Smooth muscle cell (in vitro differentiated cells): ENCODE measurements around the gene TSPAN16. TPM values are rescaled to one million over a fixed set of nuclear protein-coding genes. Genes with fewer than 3 reads are reported as not detected.

ENCODE experiments used
- DNase-seq: peaks from one replicate; lab custom pipeline; 2025; ENCODE audit not compliant: unreplicated experiment; lab: John Stamatoyannopoulos, UW
- H2AFZ ChIP-seq: fragments of 200-600 bp; sonication (generic); 2 replicates; pipeline ENCODE4 v1.6.0; 2016; ENCODE audit warnings: antibody characterized with exemption, low read depth, mild to moderate bottlenecking
- H3F3A ChIP-seq: fragments of 200-600 bp; sonication (generic); 2 replicates; pipeline ENCODE4 v1.6.0; 2017; ENCODE audit warnings: antibody characterized with exemption, low read depth
- H3K27ac ChIP-seq: fragments of 200-600 bp; sonication (generic); 2 replicates; pipeline ENCODE4 v1.5.1; 2016; ENCODE audit warnings: low read depth, mild to moderate bottlenecking
- H3K27me3 ChIP-seq: fragments of 200-600 bp; sonication (generic); 2 replicates; pipeline ENCODE4 v1.6.1; 2016; ENCODE audit warnings: low read depth, mild to moderate bottlenecking
- H3K36me3 ChIP-seq: fragments of 200-600 bp; sonication (generic); 2 replicates; pipeline ENCODE4 v1.5.1; 2016; ENCODE audit warnings: low read depth
- H3K4me1 ChIP-seq: fragments of 200-600 bp; sonication (generic); 2 replicates; pipeline ENCODE4 v1.5.1; 2016; ENCODE audit warnings: low read depth
- H3K4me2 ChIP-seq: fragments of 200-600 bp; sonication (generic); 2 replicates; pipeline ENCODE4 v1.6.0; 2016; ENCODE audit warnings: mild to moderate bottlenecking
- H3K4me3 ChIP-seq: fragments of 200-600 bp; sonication (generic); 2 replicates; pipeline ENCODE4 v1.5.1; 2016; ENCODE audit warnings: mild to moderate bottlenecking
- H3K79me2 ChIP-seq: fragments of 200-600 bp; sonication (generic); 2 replicates; pipeline ENCODE4 v1.6.0; 2016; ENCODE audit warnings: low read depth, mild to moderate bottlenecking
- H3K9ac ChIP-seq: fragments of 200-600 bp; sonication (generic); 2 replicates; pipeline ENCODE4 v1.6.0; 2016; ENCODE audit warnings: low read depth
- H3K9me3 ChIP-seq: fragments of 200-600 bp; sonication (generic); replicated peaks from 2 replicates; pipeline ENCODE4 v1.5.1; 2016; ENCODE audit warnings: low read depth
- H4K20me1 ChIP-seq: fragments of 200-600 bp; sonication (generic); 2 replicates; pipeline ENCODE4 v1.6.0; 2016; ENCODE audit warnings: low read depth
- WGBS: methylation state at CpG from one replicate; pipeline ENCODE4 v1.1.7; 2016; ENCODE audit warnings: low lambda C conversion rate; 5-methylcytosine and 5-hydroxymethylcytosine counted together
- polyA plus RNA-seq: library from polyadenylated mRNA; unstranded; fragments of >200 nt; fragmentation: Nextera tagmentation; extraction: Ambion mirVana; gene quantifications from 2 replicates; pipeline ENCODE4 v1.2.1, GENCODE V29; 2016
- total RNA-seq: library from RNA; depleted of rRNA; stranded (reverse); fragments of >200 nt; gene quantifications from 2 replicates; pipeline ENCODE4 v1.2.3, GENCODE V29; 2014
- TF ChIP-seq, protein P1 (sequence below): fragments of 200-600 bp; sonication (generic); IDR thresholded peaks from 2 replicates; pipeline ENCODE4 v1.5.1; 2017; ENCODE audit warnings: borderline replicate concordance, mild to moderate bottlenecking, antibody characterized with exemption; ENCODE audit not compliant: insufficient read depth, poor library complexity, severe bottlenecking

TSPAN16 gene
- total and polyA plus RNA-seq, 2 experiments from 2014 or later = not detected

DNA sequence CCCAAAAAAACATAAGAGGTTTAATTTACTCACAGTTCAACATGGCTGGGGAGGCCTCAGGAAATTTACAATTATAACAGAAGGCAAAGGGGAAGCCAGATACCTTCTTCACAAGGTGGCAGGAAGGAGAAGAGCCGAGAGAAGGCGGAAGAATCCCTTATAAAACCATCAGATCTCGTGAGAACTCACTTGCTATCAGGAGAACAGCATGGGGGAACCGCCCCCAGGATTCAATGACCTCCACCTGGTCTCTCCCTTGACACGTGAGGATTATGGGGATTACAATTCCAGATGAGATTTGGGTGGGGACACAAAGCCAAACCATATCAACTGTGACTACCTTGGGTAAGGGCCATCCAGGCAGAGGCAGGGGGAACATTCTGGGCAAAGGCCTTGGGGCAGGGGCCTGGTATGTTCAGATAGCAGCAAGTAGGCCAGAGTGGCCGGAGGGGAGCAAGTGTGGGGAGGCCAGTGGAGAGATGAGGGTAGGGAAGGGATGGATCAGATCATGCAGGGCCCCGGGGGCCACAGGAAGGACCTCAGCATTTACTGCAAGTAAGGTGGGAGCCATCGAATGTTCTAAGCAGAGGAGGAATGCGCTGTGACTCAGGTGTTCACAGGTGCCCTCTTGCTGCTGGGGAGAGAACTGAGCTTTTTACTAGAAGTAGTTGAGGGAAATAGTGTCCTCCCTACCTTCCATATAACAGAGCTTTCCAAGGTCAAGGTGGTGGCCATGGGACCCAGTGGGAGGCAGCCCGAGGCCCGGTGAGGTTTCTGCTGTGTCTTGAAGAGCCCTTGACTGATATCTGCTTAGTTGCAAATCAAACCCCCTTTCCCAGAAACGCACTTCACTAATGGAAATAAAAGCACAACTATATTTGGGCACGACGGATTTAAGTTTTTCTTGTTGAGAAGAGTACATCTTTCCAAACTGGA, 25.5 kb downstream of the TSPAN16 start:
- Histone ChIP-seq H2AFZ (no peak overlapping the region), H3K36me3 (no peaks in the 10 kb centered on the region), H3K9ac (no peak overlapping the region), H3K4me2 (no peak overlapping the region), H3K27me3 (no peaks in the 10 kb centered on the region), H3K4me3 (no peak overlapping the region), H3K79me2 (no peaks in the 10 kb centered on the region), H4K20me1 (no peaks in the 10 kb centered on the region), H3F3A (peaks cover 7% of the 10 kb centered on the region), H3K27ac (no peak overlapping the region), H3K9me3 (no peaks in the 10 kb centered on the region), H3K4me1 (no peaks in the 10 kb centered on the region)
- 93% methylated on average over 14 of the region's 14 CpGs for WGBS
- TF ChIP-seq, protein P1, sequence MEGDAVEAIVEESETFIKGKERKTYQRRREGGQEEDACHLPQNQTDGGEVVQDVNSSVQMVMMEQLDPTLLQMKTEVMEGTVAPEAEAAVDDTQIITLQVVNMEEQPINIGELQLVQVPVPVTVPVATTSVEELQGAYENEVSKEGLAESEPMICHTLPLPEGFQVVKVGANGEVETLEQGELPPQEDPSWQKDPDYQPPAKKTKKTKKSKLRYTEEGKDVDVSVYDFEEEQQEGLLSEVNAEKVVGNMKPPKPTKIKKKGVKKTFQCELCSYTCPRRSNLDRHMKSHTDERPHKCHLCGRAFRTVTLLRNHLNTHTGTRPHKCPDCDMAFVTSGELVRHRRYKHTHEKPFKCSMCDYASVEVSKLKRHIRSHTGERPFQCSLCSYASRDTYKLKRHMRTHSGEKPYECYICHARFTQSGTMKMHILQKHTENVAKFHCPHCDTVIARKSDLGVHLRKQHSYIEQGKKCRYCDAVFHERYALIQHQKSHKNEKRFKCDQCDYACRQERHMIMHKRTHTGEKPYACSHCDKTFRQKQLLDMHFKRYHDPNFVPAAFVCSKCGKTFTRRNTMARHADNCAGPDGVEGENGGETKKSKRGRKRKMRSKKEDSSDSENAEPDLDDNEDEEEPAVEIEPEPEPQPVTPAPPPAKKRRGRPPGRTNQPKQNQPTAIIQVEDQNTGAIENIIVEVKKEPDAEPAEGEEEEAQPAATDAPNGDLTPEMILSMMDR = no peak
- DNase-seq = no peak

DNA sequence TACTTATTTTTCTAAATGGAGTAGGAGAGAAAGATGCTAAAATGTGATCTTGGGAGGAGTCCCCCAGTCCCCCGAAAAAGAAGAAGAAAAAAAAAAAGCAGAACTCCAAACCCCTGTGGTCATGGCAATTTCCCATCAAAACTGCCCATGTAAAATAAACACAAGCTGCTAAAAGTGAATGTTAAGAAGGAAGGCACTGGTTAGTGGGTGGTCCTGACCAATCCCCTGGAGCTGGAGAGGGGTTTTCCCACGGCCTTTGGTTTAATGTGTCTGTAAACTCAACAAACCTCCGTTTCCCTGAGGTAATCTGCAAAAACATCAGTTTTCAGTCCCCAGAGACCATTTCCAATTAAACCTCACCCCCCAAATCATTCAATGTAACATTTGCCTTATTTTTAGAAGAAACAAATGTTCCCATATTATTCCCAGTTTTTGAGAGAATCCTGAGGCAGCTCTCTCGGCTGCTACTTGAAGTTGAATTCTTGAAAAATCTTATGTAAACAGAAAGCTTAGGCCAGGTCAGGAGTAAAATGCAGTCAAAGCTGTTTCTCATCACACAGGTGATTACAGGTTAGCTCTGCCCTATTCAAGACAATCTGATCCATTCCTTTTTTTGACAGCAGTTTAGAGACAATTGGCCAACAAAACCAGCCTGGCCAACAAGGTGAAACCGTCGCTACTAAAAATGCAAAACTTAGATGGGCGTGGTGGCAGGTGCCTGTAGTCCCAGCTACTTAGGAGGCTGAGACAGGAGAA, 26.5 kb downstream of the TSPAN16 start:
- TF ChIP-seq, protein P1 = no peak
- no peak for DNase-seq

DNA sequence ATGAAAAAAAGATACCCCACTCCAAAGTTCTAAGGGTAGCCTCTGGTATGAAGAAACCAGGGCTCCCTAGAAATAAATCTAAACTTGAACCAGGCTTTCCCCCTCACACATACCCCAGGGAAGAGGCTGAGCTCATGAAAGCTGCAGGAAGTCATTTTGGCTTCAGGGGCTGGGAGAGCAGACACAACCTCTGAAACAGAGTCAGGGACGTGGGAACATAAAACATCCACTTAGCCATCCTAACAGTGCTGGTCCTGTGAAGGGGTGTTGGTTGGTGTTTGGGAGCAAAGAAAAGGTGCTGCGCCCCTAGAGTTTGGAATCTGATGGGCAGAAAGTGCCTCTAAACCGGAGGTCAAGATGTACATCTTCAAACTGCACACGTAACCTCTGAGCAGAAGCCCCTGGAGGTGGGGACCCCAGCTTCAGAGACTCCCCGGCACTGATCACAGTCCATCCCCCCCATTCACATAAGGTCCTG, 27.7 kb downstream of the TSPAN16 start:
- Histone ChIP-seq H3K4me2 (peak overlapping the region; percentile 76), H3K27ac (peak overlapping the region; percentile 62), H3K9ac (no peak overlapping the region), H2AFZ (no peak overlapping the region), H4K20me1 (no peaks in the 10 kb centered on the region), H3K4me1 (no peaks in the 10 kb centered on the region), H3K4me3 (no peak overlapping the region), H3K9me3 (no peaks in the 10 kb centered on the region), H3K27me3 (no peaks in the 10 kb centered on the region), H3F3A (peaks cover 7% of the 10 kb centered on the region), H3K36me3 (no peaks in the 10 kb centered on the region), H3K79me2 (no peaks in the 10 kb centered on the region)
- 74% methylated on average over 5 of the region's 5 CpGs for WGBS
- no peak for DNase-seq
- TF ChIP-seq, protein P1 = no peak

More for the DNA sequence above, 26.5 kb downstream of the TSPAN16 start:
- Histone ChIP-seq H3K79me2 (no peaks in the 10 kb centered on the region), H3K27me3 (no peaks in the 10 kb centered on the region), H3K4me1 (no peaks in the 10 kb centered on the region), H3K4me2 (no peak overlapping the region), H3K4me3 (no peak overlapping the region), H3K36me3 (no peaks in the 10 kb centered on the region), H3K9ac (no peak overlapping the region), H3F3A (peaks cover 7% of the 10 kb centered on the region), H2AFZ (no peak overlapping the region), H3K9me3 (no peaks in the 10 kb centered on the region), H3K27ac (no peak overlapping the region), H4K20me1 (no peaks in the 10 kb centered on the region)
- WGBS = 59% methylated on average over 7 of the region's 7 CpGs
